T-cell (primary cell): Measurements from ENCODE around the gene PIH1D1. TPM values are rescaled to one million over a fixed set of nuclear protein-coding genes. Genes with fewer than 3 reads are reported as not detected.

Experiments
- ATAC-seq, 4 experiments: fragments of 200-7000 bp in 3 of 4; fragments of 150-1000 bp in 1 of 4; cut with Tn5 transposase; replicated peaks in 1 of 4; 1 replicate in 3 of 4; 2 replicates in 1 of 4; pipeline ENCODE4 v1.10.0; 2021; ENCODE audit warnings: moderate library complexity in 3 of 4, mild to moderate bottlenecking in 2 of 4, moderate number of reproducible peaks in 1 of 4
- CTCF ChIA-PET, 2 donors: fragments of 300-600 bp; sonication (Branson Sonifier 250); formaldehyde crosslinking; loops; one replicate each; lab custom pipeline; 2022; ENCODE audit warnings: antibody characterized with exemption in 2 of 2; lab: Charles Lee
- POLR2A ChIA-PET, 2 donors: fragments of 300-600 bp; sonication (Branson Sonifier 250); formaldehyde crosslinking; loops; one replicate each; lab custom pipeline; 2022; ENCODE audit warnings: antibody characterized with exemption in 2 of 2; lab: Charles Lee
- DNase-seq, 35 experiments: peaks; one replicate each; pipeline versions ENCODE4 v3.0.0 to v3.0.0-alpha.2; 2013 to 2023
- H3K27ac ChIP-seq: one replicate; pipeline ENCODE4 v1.5.1; 2013; ENCODE audit warnings: low read length
- H3K27me3 ChIP-seq, 2 experiments: replicated peaks in 1 of 2; 1 replicate in 1 of 2; 2 replicates in 1 of 2; pipeline versions ENCODE4 v1.6.1 to v1.7.0; 2013; ENCODE audit warnings: low read length in 1 of 2, mixed read lengths in 1 of 2; ENCODE audit not compliant: control insufficient read depth in 2 of 2, insufficient read depth in 2 of 2; ENCODE audit errors: extremely low read depth in 1 of 2
- H3K36me3 ChIP-seq, 2 donors: 1 replicate in 1 of 2; 2 replicates in 1 of 2; pipeline versions ENCODE4 v1.6.1 to v1.7.0; 2013; ENCODE audit warnings: low read length in 1 of 2; ENCODE audit not compliant: control insufficient read depth in 2 of 2, insufficient read depth in 1 of 2; ENCODE audit errors: extremely low read depth in 1 of 2
- H3K4me1 ChIP-seq, 2 experiments: 1 replicate in 1 of 2; 2 replicates in 1 of 2; pipeline versions ENCODE4 v1.6.1 to v1.7.0; 2013; ENCODE audit warnings: low read length in 2 of 2, mixed read lengths in 1 of 2; ENCODE audit not compliant: insufficient read depth in 2 of 2, control insufficient read depth in 1 of 2; ENCODE audit errors: extremely low read depth in 1 of 2
- H3K4me3 ChIP-seq, 2 donors: 1 replicate in 1 of 2; 2 replicates in 1 of 2; pipeline versions ENCODE4 v1.5.1 to v1.7.0; 2013; ENCODE audit warnings: mild to moderate bottlenecking in 2 of 2, low read length in 1 of 2, moderate library complexity in 1 of 2; ENCODE audit not compliant: control insufficient read depth in 1 of 2; ENCODE audit errors: extremely low read depth in 1 of 2
- H3K9me3 ChIP-seq: 2 replicates; pipeline ENCODE4 v1.7.0; 2013
- H3K27ac Mint-ChIP-seq, 2 donors: one replicate each; pipeline ENCODE4 v1.8.0; 2020 to 2021; ENCODE audit warnings: mild to moderate bottlenecking in 2 of 2, mixed read lengths in 2 of 2
- H3K27me3 Mint-ChIP-seq, 2 donors: one replicate each; pipeline ENCODE4 v1.8.0; 2021 to 2022; ENCODE audit warnings: mixed read lengths in 2 of 2
- H3K36me3 Mint-ChIP-seq: one replicate; pipeline ENCODE4 v1.8.0; 2021; ENCODE audit warnings: mixed read lengths
- H3K4me1 Mint-ChIP-seq, 3 donors: one replicate each; pipeline ENCODE4 v1.8.0; 2020 to 2022; ENCODE audit warnings: mixed read lengths in 3 of 3, mild to moderate bottlenecking in 1 of 3
- H3K4me3 Mint-ChIP-seq, 3 donors: one replicate each; pipeline ENCODE4 v1.8.0; 2020 to 2022; ENCODE audit warnings: mild to moderate bottlenecking in 3 of 3, mixed read lengths in 3 of 3, moderate library complexity in 3 of 3
- H3K9me3 Mint-ChIP-seq, 3 donors: one replicate each; pipeline ENCODE4 v1.8.0; 2020 to 2022; ENCODE audit warnings: mixed read lengths in 3 of 3
- WGBS: methylation state at CpG from one replicate; pipeline ENCODE4 v1.1.5; 2013; ENCODE audit warnings: missing lambda C conversion rate; ENCODE audit not compliant: insufficient coverage; 5-methylcytosine and 5-hydroxymethylcytosine counted together
- total RNA-seq, 35 experiments: library from RNA in 6 of 35; stranded (reverse) in 6 of 35; fragments of 120-200 nt in 1 of 35; gene quantifications; one replicate each; pipeline versions ENCODE4 v1.2.1 to v1.2.4 and lab custom pipeline; 2013 to 2026

Gene PIH1D1
- total RNA-seq, 5 donors from 2014 or later (not counting 1 experiment from before 2014, with no cell fraction given) = 122 to 196 (median 163) TPM

DNA sequence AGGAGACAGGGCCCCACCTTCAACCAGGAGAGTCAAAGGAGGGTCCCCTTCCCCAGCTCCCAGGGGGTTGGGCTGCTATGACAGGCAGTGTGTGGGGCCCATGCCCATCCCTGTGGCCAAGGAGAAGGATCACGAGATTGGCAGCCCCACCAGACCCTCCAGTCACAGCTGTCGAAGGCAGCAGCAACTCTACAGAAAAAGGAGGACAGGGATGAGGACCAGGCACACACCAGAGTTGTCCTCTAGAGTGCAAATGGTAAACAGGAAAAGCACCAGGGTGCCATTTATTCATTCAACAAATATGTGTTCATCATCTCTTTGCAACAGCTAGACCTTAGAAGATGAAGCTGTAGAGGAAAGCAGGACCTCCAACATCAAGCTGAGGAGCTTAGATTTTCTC is 32.4 kb downstream of the PIH1D1 start:
- 69% methylated on average over 2 of the region's 2 CpGs for WGBS
- Histone ChIP-seq H3K9me3 (no peaks in the 10 kb centered on the region), H3K4me1 (peaks cover 13 to 34% of the 10 kb centered on the region in 2 experiments), H3K27me3 (peaks cover 6 to 78% of the 10 kb centered on the region in 2 experiments), H3K27ac (no peak overlapping the region), H3K4me3 (no peak overlapping the region), H3K36me3 (no peaks in the 10 kb centered on the region)
- Mint-ChIP-seq H3K36me3 (no peaks in the 10 kb centered on the region), H3K9me3 (no peaks in the 10 kb centered on the region), H3K4me3 (no peak overlapping the region), H3K27ac (no peak overlapping the region), H3K27me3 (peaks cover 57 to 66% of the 10 kb centered on the region in 2 donors), H3K4me1 (peaks cover 30 to 38% (median 38%) of the 10 kb centered on the region in 3 donors)
- ChIA-PET POLR2A (no interaction called here), CTCF (no interaction called here)
- DNase-seq = no peak
- no peak for ATAC-seq

DNA sequence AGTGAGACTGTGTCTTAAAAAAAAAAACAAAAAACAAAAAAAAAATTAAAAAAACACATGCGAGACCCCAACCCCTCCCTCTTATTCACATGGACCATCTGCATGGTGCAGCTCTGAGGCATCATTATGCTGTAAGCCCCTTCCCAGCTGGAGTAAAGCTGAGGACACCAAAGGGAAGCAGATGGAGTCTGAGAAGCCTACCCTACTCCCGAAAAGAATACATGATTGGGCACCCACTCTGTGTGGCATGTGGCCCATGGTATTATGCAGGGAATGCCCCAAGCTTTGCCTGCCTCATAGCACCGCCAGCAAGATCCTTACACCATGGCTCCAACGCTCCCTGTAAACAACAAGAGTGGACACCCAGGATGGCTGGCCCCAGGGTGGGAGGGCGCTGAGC is 33.1 kb downstream of the PIH1D1 start:
- Histone ChIP-seq H3K36me3 (no peaks in the 10 kb centered on the region), H3K27me3 (peaks cover 6 to 76% of the 10 kb centered on the region in 2 experiments), H3K4me3 (no peak overlapping the region), H3K4me1 (peaks cover 8 to 27% of the 10 kb centered on the region in 2 experiments), H3K27ac (no peak overlapping the region), H3K9me3 (no peaks in the 10 kb centered on the region)
- ChIA-PET POLR2A (no interaction called here), CTCF (no interaction called here)
- ATAC-seq = no peak
- no peak for DNase-seq
- WGBS = 43% methylated on average over 1 of the region's 5 CpGs
- Mint-ChIP-seq H3K27ac (peak overlapping the region in 1 of 2 donors; percentile 63), H3K9me3 (no peaks in the 10 kb centered on the region), H3K27me3 (peaks cover 51 to 60% of the 10 kb centered on the region in 2 donors), H3K4me1 (peaks cover 24 to 32% (median 31%) of the 10 kb centered on the region in 3 donors), H3K4me3 (no peak overlapping the region), H3K36me3 (no peaks in the 10 kb centered on the region)

DNA sequence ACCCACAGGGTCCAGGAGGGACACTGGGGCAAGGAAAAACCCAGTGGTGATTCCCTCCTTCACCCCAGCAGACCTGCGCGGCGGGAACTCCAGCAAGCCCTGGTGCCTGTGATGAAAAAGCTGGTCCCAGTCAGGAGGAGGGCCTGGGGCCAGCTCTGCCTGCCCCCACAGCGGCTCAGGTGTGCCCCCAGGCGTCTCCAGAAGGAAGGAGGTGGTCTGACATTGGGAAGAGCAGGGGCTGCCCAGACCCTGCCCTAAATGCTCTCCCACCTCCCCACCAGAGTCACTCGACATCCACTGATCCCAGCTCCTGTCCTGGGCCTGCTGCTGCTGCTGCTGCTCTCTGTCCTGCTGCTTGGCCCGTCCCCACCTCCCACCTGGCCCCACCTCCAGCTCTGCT is 34.5 kb downstream of the PIH1D1 start:
- no peak overlapping the region for H3K27ac ChIP-seq
- no peaks in the 10 kb centered on the region for H3K9me3 ChIP-seq
- H3K36me3 ChIP-seq = no peaks in the 10 kb centered on the region
- ATAC-seq (no peak), DNase-seq (no peak)
- Mint-ChIP-seq H3K36me3 (no peaks in the 10 kb centered on the region), H3K4me3 (no peak overlapping the region), H3K4me1 (peaks cover 19 to 26% (median 25%) of the 10 kb centered on the region in 3 donors), H3K27ac (no peak overlapping the region), H3K9me3 (no peaks in the 10 kb centered on the region), H3K27me3 (peaks cover 42 to 50% of the 10 kb centered on the region in 2 donors)
- H3K27me3 ChIP-seq = peaks cover 3 to 61% of the 10 kb centered on the region in 2 experiments
- 43% methylated on average over 2 of the region's 7 CpGs for WGBS
- ChIA-PET POLR2A (no interaction called here), CTCF (no interaction called here)
- peaks cover 4 to 18% of the 10 kb centered on the region in 2 experiments for H3K4me1 ChIP-seq
- H3K4me3 ChIP-seq = no peak overlapping the region

DNA sequence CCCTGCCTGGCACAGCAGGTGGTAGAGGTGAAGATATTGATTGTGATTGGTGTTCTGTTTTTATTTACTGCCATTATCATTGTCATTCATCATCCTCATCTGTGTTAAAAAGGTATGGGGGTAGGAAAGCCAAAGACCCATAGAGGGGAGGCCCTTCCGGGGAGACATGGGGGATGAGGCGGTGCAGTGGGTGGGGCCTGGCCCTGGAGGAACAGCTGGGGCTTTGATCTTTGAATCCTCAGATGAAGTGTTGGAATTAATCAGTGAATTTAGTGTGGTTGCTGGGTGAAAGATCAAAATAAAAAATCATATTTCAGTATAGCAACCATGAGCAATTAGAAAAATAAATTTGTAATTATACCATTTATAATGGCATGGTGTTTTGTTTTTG is 35.8 kb downstream of the PIH1D1 start:
- H3K4me3 ChIP-seq = no peak overlapping the region
- WGBS = 83% methylated on average over 1 of the region's 2 CpGs
- no peak overlapping the region for H3K27ac ChIP-seq
- CTCF ChIA-PET = no interaction called here
- peaks cover 13 to 18% of the 10 kb centered on the region in 2 experiments for H3K4me1 ChIP-seq
- H3K9me3 Mint-ChIP-seq = no peaks in the 10 kb centered on the region
- no peaks in the 10 kb centered on the region for H3K36me3 ChIP-seq
- peaks cover 29 to 38% of the 10 kb centered on the region in 2 donors for H3K27me3 Mint-ChIP-seq
- no peak for ATAC-seq
- POLR2A ChIA-PET = no interaction called here
- no peaks in the 10 kb centered on the region for H3K9me3 ChIP-seq
- H3K27ac Mint-ChIP-seq = no peak overlapping the region
- H3K4me1 Mint-ChIP-seq = peaks cover 20 to 26% (median 25%) of the 10 kb centered on the region in 3 donors
- no peak overlapping the region for H3K4me3 Mint-ChIP-seq
- DNase-seq = no peak
- peaks cover 0 to 49% of the 10 kb centered on the region in 2 experiments for H3K27me3 ChIP-seq
- no peaks in the 10 kb centered on the region for H3K36me3 Mint-ChIP-seq

DNA sequence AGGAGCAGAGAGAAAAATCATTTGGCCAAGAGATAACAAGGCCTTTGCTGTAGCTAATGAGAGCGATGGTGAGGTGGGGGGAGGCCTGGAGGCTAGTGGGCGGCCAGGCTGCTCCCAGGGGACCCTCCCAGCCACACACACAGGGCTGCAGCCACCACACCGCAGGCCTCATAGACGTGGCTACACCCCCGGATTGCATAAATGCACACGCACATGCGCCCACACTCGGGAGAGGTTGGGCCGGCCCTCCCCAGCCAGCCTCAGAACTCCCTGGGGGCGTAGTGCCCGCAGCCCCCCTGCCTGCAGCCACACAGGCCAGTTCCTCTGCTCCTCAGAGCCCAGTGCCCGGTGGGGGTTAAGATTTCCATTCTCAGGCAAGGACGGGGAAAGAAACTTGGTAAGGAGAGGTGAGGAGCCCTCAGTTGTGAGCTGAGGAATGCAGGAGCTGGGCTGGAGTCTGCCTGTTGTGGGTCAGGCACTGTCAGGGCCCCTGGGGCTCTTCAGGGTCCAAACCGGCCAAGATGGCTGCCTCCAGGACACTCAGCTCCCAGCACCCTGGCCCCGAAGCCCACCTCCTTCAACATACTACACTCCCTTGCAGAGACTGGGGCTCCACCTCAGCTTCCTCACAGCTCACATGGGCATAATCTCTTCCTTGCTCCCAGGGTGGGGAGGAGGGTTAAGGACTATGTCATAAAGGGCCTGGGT is 36.4 kb downstream of the PIH1D1 start:
- ATAC-seq = no peak
- CTCF ChIA-PET = no interaction called here

DNA sequence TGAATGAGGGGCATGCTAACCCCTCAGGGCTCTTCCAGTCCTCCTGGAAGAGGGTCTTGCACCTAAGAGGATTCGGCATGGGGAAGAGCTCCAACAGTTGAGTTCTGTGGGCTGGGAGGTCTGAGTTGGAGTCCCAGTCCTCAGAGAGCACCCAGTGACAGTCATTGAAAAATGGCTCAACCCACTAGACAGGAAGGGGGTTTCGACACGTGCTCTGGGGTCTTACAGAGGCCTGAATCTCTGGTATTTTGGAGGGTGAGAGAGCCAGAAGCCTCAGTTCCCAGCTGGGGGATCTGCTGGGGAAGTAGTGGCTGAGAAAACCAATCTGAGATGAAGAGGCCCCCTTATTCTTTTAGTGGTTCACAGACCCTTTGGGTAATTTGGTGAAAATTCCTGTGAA is 37.4 kb downstream of the PIH1D1 start:
- POLR2A ChIA-PET = no interaction called here
- no peak overlapping the region for H3K27ac ChIP-seq
- H3K4me1 ChIP-seq = peaks cover 22 to 33% of the 10 kb centered on the region in 2 experiments
- no peak overlapping the region for H3K27ac Mint-ChIP-seq
- DNase-seq (no peak), ATAC-seq (no peak)
- peaks cover 29 to 33% (median 32%) of the 10 kb centered on the region in 3 donors for H3K4me1 Mint-ChIP-seq
- H3K9me3 ChIP-seq = no peaks in the 10 kb centered on the region
- CTCF ChIA-PET = no interaction called here
- H3K36me3 ChIP-seq = no peaks in the 10 kb centered on the region
- 94% methylated on average over 3 of the region's 3 CpGs for WGBS
- no peaks in the 10 kb centered on the region for H3K9me3 Mint-ChIP-seq
- no peak overlapping the region for H3K4me3 Mint-ChIP-seq
- no peaks in the 10 kb centered on the region for H3K36me3 Mint-ChIP-seq
- H3K27me3 Mint-ChIP-seq = peaks cover 13 to 22% of the 10 kb centered on the region in 2 donors
- H3K4me3 ChIP-seq = no peak overlapping the region
- H3K27me3 ChIP-seq = peaks cover 0 to 37% of the 10 kb centered on the region in 2 experiments

More for the DNA sequence above, 36.4 kb downstream of the PIH1D1 start:
- no peak overlapping the region for H3K27ac ChIP-seq
- no peaks in the 10 kb centered on the region for H3K36me3 ChIP-seq
- H3K9me3 ChIP-seq = no peaks in the 10 kb centered on the region
- no peak for DNase-seq
- POLR2A ChIA-PET = no interaction called here
- Mint-ChIP-seq H3K27me3 (peaks cover 23 to 32% of the 10 kb centered on the region in 2 donors), H3K36me3 (no peaks in the 10 kb centered on the region), H3K27ac (no peak overlapping the region), H3K4me3 (no peak overlapping the region), H3K9me3 (no peaks in the 10 kb centered on the region), H3K4me1 (peaks cover 19 to 24% (median 22%) of the 10 kb centered on the region in 3 donors)
- 51% methylated on average over 11 of the region's 15 CpGs for WGBS
- peaks cover 0 to 44% of the 10 kb centered on the region in 2 experiments for H3K27me3 ChIP-seq
- H3K4me3 ChIP-seq = no peak overlapping the region
- H3K4me1 ChIP-seq = peaks cover 13 to 23% of the 10 kb centered on the region in 2 experiments
